GM12878 (cell line): ENCODE measurements around the gene RHBDD1. TPM values are rescaled to one million over a fixed set of nuclear protein-coding genes. Genes with fewer than 3 reads are reported as not detected.

Experiments used
- ATAC-seq: fragments of 200-7000 bp; cut with Tn5 transposase; 3 replicates; pipeline ENCODE4 v1.9.1; 2020; ENCODE audit warnings: mild to moderate bottlenecking, moderate library complexity
- BruUV-seq: library from RNA; stranded (reverse); fragments of 400-500 nt; replicated peaks from 2 replicates; lab custom pipeline; 2021; lab: Mats Ljungman, UMichigan
- CTCF ChIA-PET: fragments of 300-600 bp; sonication (Branson Sonifier 250); formaldehyde crosslinking; extraction: SDS; loops from one replicate; lab custom pipeline; 2021; ENCODE audit warnings: inconsistent platforms; lab: Yijun Ruan, JAX
- POLR2A ChIA-PET: fragments of 350-600 bp; formaldehyde crosslinking; extraction: SDS; loops from one replicate; lab custom pipeline; 2021; ENCODE audit warnings: inconsistent platforms; lab: Charles Lee
- RAD21 ChIA-PET: fragments of 300-600 bp; sonication (Branson Sonifier 250); formaldehyde crosslinking; loops from one replicate; lab custom pipeline; 2023; ENCODE audit warnings: antibody characterized with exemption; ENCODE audit not compliant: unreplicated experiment; lab: Charles Lee
- SMC1A ChIA-PET: fragments of 300-600 bp; sonication (Branson Sonifier 250); formaldehyde crosslinking; loops from one replicate; lab custom pipeline; 2023; ENCODE audit not compliant: unreplicated experiment, uncharacterized antibody; lab: Charles Lee
- DNase-seq: peaks from one replicate; pipeline ENCODE4 v3.0.0-alpha.2; 2011; ENCODE audit warnings: low read depth, low spot score
- FAIRE-seq: peaks from 3 replicates; lab custom pipeline; 2011; peaks lifted over from hg19 to GRCh38; lab: Jason Lieb, UNC
- H2AFZ ChIP-seq: 2 replicates; pipeline ENCODE4 v1.6.0; 2011; ENCODE audit warnings: low read depth, low read length, control low read depth; ENCODE audit not compliant: control insufficient read depth
- H3K27ac ChIP-seq: 2 replicates; pipeline ENCODE4 v1.5.1; 2011; ENCODE audit warnings: control low read depth; ENCODE audit not compliant: control insufficient read depth, insufficient read depth
- H3K27me3 ChIP-seq, 2 experiments: replicated peaks in 1 of 2; 2 replicates each; pipeline versions ENCODE4 v1.6.0 to v1.6.1; 2011; ENCODE audit warnings: low read length in 1 of 2; ENCODE audit not compliant: control insufficient read depth in 2 of 2, insufficient read depth in 2 of 2
- H3K36me3 ChIP-seq, 2 experiments: 2 replicates each; pipeline ENCODE4 v1.5.1; 2011; ENCODE audit warnings: low read length in 1 of 2; ENCODE audit not compliant: control insufficient read depth in 2 of 2, insufficient read depth in 2 of 2
- H3K4me1 ChIP-seq: 2 replicates; pipeline ENCODE4 v1.6.1; 2011; ENCODE audit warnings: mild to moderate bottlenecking, low read length, moderate library complexity, mixed read lengths; ENCODE audit not compliant: control insufficient read depth, insufficient read depth
- H3K4me2 ChIP-seq: 2 replicates; pipeline ENCODE4 v1.6.0; 2011; ENCODE audit warnings: control low read depth; ENCODE audit not compliant: control insufficient read depth, insufficient read depth
- H3K4me3 ChIP-seq: fragments of 200-600 bp; sonication (generic); 2 replicates; pipeline ENCODE4 v1.5.1; 2016
- H3K79me2 ChIP-seq: 2 replicates; pipeline ENCODE4 v1.6.0; 2011; ENCODE audit warnings: low read length; ENCODE audit not compliant: control insufficient read depth, insufficient read depth
- H3K9ac ChIP-seq: 2 replicates; pipeline ENCODE4 v1.8.0; 2011; ENCODE audit warnings: low read length, control low read depth, mixed read lengths; ENCODE audit not compliant: control insufficient read depth, insufficient read depth
- H3K9me3 ChIP-seq: replicated peaks from 3 replicates; pipeline ENCODE4 v1.5.1; 2011; ENCODE audit warnings: mild to moderate bottlenecking, low read length; ENCODE audit not compliant: control insufficient read depth, insufficient read depth
- H4K20me1 ChIP-seq: 2 replicates; pipeline ENCODE4 v1.6.0; 2011; ENCODE audit not compliant: control insufficient read depth, insufficient read depth
- ASH2L ChIP-seq: fragments of 300-600, 200-600 bp; sonication (generic); IDR thresholded peaks from 2 replicates; pipeline ENCODE4 v1.6.1; 2017; ENCODE audit warnings: low read depth, mild to moderate bottlenecking, borderline replicate concordance
- BMI1 ChIP-seq: fragments of 450-650 bp; IDR thresholded peaks from 2 replicates; pipeline ENCODE4 v1.6.1; 2016; ENCODE audit warnings: mild to moderate bottlenecking, moderate library complexity, borderline replicate concordance
- EP300 ChIP-seq, 2 experiments: fragments of 150-350 bp in 1 of 2; IDR thresholded peaks; 2 replicates each; pipeline ENCODE4 v1.6.1; 2011 to 2012; ENCODE audit warnings: low read depth in 2 of 2, low read length in 2 of 2, borderline replicate concordance in 1 of 2, improper control_type of control experiment in 1 of 2, inconsistent platforms in 1 of 2; ENCODE audit not compliant: control insufficient read depth in 1 of 2
- ESRRA ChIP-seq: IDR thresholded peaks from 2 replicates; pipeline ENCODE4 v1.6.1; 2012; ENCODE audit warnings: mild to moderate bottlenecking, low read length, improper control_type of control experiment
- POLR2A ChIP-seq: IDR thresholded peaks from 2 replicates; pipeline ENCODE4 v1.6.1; 2011; ENCODE audit warnings: low read depth, mild to moderate bottlenecking, low read length
- YBX1 ChIP-seq: fragments of 450-650 bp; IDR thresholded peaks from 2 replicates; pipeline ENCODE4 v1.6.1; 2016; ENCODE audit warnings: antibody characterized with exemption
- WGBS: methylation state at CpG from one replicate; pipeline ENCODE4 v1.1.6; 2016; ENCODE audit warnings: low lambda C conversion rate; ENCODE audit not compliant: insufficient replicate concordance, insufficient coverage; ENCODE audit errors: missing lambda C conversion rate; 5-methylcytosine and 5-hydroxymethylcytosine counted together
- in situ Hi-C: fragments of 300-500 bp; cut with MboI; formaldehyde crosslinking; loops from 9 replicates; pipeline ENCODE4 v1.14.3; 2018; ENCODE audit warnings: mixed read lengths
- intact Hi-C: fragments of 100-400 bp; cut with micrococcal nuclease; formaldehyde crosslinking; loops from one replicate; pipeline ENCODE4 v1.14.2; 2022; ENCODE audit not compliant: unreplicated experiment
- polyA plus RNA-seq, 11 experiments: library from polyadenylated mRNA; depleted of rRNA in 4 of 11; unstranded in 6 of 11; stranded (reverse) in 5 of 11; fragments of >200 nt; fragmentation: Nextera tagmentation in 4 of 11; fragmentation: Illumina TruSeq in 1 of 11; extraction: Ambion mirVana in 4 of 11; extraction: Trizol in 1 of 11; gene quantifications; 1 replicate in 1 of 11; 2 replicates in 10 of 11; pipeline versions ENCODE4 v1.2.1 to v1.2.3, GENCODE V29; 2011 to 2016; ENCODE audit warnings: inconsistent platforms in 2 of 11, missing spikeins in 2 of 11, low read depth in 1 of 11
- total RNA-seq, 4 experiments: library from RNA; depleted of rRNA in 3 of 4; stranded (reverse); fragments of >200 nt in 3 of 4; fragmentation: Illumina TruSeq in 1 of 4; extraction: Trizol in 1 of 4; gene quantifications; 2 replicates each; pipeline versions ENCODE4 v1.2.1 to v1.2.3, GENCODE V29; 2013 to 2021
- TF ChIP-seq, protein P1 (sequence below): IDR thresholded peaks from 2 replicates; pipeline ENCODE4 v1.6.1; 2011; ENCODE audit warnings: borderline replicate concordance, low read depth, mild to moderate bottlenecking, moderate library complexity, mixed read lengths, low read length; ENCODE audit not compliant: insufficient read depth; ENCODE audit errors: extremely low read length

The RHBDD1 gene
- total and polyA plus RNA-seq, 10 of the 15 experiments (the other 5 are each of a cell fraction or from before 2014, with no cell fraction given) = 7.1 to 36.4 (median 14.7) TPM

- TF ChIP-seq, protein P1, sequence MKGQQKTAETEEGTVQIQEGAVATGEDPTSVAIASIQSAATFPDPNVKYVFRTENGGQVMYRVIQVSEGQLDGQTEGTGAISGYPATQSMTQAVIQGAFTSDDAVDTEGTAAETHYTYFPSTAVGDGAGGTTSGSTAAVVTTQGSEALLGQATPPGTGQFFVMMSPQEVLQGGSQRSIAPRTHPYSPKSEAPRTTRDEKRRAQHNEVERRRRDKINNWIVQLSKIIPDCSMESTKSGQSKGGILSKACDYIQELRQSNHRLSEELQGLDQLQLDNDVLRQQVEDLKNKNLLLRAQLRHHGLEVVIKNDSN = no peak
- TF ChIP-seq BMI1 = no peak
- TF ChIP-seq YBX1 = no peak
Measured at GRCh38 chr2:227007148-227007547, 171.3 kb downstream of the RHBDD1 start (continued).

- BruUV-seq = no TSS peak
- no peak for FAIRE-seq
- Histone ChIP-seq H3K79me2 (no peaks in the 10 kb centered on the region), H2AFZ (no peak overlapping the region), H3K4me2 (no peak overlapping the region), H3K27me3 (no peaks in the 10 kb centered on the region), H3K9me3 (no peaks in the 10 kb centered on the region), H3K4me1 (no peaks in the 10 kb centered on the region), H3K9ac (no peak overlapping the region), H3K27ac (no peak overlapping the region), H3K4me3 (no peak overlapping the region)
- SMC1A ChIA-PET = no interaction called here
- CTCF ChIA-PET = interaction anchor here (0.8 kb wide), 1 partner anchor 187 kb away, joined by 3 read pairs; no protein-coding TSS in a partner anchor
- in situ Hi-C loops (no loop called here), intact Hi-C loops (no loop called here)
- POLR2A ChIA-PET = no interaction called here
- no peak for DNase-seq
- ATAC-seq = no peak
- RAD21 ChIA-PET = no interaction called here
- 93% methylated on average over 17 of the region's 17 CpGs for WGBS
- TF ChIP-seq ESRRA (no peak), EP300 (IDR thresholded peaks at IDR 0.05; ENCODE audit: borderline replicate concordance in 1 of 2, control insufficient read depth in 1 of 2, low read depth in 2 of 2, low read length in 2 of 2) (no peak), POLR2A (0 out of 2 replicates have a peak, but pooled peaks have one; percentile 21), ASH2L (no peak)
- TF ChIP-seq, all 136 proteins: peak for 1
- Histone ChIP-seq H4K20me1 (no peaks in the 10 kb centered on the region), H3K36me3 (no peaks in the 10 kb centered on the region; a peak in 1 of 4 replicates)
Measured at GRCh38 chr2:227007940-227008339, 172.1 kb downstream of the RHBDD1 start.
